Stromal cell of bone marrow (primary cell): ENCODE results near the gene EPOP.
A peak's percentile ranks its signal among the peaks of the same experiment; 100 is the strongest.

ENCODE experiments used
- DNase-seq: peaks from one replicate; pipeline ENCODE4 v3.0.0-alpha.2; 2012; ENCODE audit warnings: low read depth

Gene EPOP

DNA sequence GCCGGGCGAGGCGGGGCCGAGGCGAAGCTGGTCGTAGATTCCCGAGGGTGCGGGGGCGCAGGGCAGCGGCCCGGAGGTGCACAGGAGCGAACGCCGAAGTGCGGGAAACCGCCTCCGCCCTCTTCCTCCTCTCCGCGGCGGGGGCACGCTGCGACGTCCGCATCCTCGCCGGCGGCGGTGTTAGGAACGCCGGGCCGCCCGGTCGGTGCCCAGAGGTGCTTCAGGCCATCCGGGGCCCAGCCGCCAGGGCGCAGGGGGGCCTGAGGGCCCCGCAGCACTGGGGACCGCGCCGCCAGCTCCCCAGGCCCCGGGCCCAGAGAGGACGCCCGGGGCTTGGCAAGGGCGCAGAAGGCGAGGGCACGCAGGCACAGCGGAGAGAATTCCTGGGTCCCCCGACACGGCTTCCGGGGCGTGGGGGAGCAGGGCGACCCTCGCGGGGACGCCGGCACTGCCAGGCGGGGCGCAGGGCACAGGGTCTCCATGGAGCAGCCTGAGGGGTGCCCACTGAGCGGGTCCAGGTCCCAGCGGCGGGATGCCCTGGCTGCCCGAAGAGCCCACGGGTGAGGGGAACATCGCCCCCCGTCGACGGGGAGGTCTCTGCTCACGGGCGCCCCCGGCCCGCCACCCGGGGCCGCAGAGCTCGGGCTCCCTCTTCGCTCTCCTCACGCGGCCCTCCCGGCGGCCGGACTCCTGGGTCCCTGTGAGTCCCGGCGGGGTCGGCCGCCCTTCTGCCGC, 576 bp downstream of the EPOP start:
- DNase-seq = no peak

DNA sequence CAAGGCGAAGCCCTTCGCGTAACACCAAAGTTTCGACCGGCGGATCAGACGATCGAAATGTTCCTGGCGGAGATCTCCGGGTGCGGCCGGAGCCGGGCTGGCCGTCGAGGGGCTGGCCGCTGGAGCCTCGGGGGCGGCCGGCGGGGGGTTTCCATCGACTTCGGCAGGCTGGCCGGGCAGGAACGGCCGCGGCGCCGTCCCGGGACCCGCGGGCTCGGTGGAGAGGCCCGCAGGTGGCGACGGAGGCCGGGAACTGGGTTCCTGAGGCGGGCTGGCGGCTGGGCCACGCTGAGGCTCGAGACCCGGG, 1.1 kb downstream of the EPOP start:
- DNase-seq = no peak

DNA sequence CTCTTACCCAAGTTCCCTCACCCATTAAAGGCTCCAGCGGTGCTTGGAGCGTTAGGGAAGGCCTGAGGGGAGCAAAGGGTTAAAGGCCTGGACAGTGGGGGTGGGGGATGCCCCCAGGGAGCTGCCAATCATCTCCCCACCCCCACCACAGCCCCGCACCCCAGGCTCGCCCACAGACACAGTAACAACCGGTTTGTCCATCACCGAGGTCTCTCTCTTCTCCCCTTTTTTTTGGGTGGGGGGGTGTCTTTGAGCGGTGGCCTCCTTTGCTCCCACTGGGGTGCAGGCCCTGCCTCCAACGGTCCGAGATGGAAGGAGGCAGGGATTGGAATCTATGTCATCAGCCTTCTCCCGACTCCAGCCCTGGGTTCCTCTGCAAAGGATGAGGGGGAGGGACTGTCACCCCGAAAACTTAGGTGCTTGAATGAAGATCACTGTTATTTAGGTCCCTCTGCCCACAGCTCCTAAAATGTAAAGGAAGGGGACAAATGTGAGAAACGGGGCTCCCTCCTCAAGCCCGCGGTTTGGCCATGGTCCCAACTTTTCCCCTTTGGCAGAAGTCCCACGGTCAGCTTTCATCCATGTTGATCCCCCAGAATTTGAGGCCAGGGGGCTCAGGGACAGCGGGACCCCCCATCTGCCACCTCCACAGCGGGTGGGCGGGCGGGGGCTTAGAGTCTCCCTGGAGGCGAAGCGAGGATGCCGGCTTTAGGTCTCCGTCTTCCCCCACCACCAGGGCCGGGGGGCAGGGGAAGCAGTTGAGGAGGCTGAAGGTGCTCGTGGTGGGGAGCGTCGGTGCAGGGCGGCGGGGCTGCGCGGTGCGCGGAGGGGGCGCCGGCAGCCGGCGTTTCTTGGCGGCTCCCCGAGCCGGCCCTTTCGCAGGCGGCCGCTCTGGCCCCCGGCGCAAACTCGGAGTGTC, 1.7 kb downstream of the EPOP start:
- DNase-seq = no peak

DNA sequence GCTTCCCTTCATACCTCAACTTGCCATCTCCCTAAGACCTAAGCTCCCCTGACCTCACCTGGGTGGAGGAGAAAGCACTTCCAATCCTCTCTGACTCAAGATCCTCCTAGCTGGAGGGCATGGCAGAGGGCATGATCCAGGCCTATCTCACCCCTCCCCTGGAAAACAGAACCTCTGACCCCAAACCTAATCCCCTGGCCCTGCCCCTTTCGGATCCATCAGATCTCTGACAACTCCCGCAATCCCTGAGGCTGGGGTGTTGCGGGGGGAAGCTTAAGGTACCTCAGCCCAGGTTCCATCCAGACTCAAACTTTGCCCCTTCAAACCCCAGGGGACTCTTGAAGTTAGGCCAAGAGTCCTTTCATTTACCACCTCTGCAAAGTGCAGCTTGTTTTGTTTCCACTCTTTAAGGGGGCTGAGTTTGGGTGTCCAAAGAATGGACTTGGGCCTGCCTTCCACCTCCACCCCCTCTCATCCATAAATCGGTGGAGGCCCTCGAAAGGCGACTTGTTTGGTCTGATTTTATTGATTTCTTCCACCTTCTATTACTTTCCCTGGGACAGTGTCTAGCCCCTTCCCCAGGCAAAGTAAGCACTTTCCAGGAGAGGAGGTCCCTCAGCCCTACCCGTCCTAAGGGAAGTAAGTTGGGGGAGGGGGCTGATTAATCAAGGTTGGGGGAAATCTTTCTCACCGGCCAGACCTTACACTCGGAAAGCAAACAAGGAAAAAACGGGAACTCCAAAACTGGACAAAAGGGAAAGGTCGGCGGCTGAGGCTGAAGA, 2.6 kb downstream of the EPOP start:
- no peak for DNase-seq

DNA sequence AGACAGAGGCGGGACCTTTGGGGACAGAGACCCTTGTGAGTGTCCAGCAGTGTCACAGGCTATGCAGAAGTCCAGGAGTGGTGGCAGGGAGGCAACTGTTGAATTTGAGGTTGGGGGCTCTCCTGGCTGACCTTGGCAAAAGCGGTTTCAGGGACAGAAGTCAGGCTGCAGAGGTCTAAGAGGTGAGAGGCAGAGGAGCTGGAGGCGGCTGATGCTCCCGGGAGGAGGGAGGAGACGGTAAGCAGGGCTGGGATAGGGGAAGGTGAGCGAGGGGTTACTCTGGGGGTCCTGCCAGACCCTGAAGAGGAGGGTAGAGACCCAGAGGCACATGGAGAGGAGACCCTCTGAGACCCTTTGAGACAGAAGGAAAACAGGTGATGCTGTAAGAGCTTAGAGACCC, 5.2 kb downstream of the EPOP start:
- no peak for DNase-seq

DNA sequence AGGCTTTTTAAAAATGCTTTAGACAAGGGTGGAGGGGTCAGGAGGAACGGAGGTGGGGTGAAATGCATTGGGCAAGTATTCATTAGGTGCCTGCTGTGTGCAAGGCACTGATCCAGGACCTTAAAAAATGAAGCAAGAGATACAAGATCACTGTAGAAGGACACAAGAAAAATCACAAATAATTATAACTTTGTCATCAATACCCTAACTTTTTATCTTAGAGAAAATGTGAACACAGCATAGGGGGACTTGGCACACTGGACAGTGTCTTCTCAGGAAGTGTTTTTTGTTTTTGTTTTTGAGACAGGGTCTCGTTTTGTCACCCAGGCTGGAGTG, 7.0 kb downstream of the EPOP start:
- no peak for DNase-seq

DNA sequence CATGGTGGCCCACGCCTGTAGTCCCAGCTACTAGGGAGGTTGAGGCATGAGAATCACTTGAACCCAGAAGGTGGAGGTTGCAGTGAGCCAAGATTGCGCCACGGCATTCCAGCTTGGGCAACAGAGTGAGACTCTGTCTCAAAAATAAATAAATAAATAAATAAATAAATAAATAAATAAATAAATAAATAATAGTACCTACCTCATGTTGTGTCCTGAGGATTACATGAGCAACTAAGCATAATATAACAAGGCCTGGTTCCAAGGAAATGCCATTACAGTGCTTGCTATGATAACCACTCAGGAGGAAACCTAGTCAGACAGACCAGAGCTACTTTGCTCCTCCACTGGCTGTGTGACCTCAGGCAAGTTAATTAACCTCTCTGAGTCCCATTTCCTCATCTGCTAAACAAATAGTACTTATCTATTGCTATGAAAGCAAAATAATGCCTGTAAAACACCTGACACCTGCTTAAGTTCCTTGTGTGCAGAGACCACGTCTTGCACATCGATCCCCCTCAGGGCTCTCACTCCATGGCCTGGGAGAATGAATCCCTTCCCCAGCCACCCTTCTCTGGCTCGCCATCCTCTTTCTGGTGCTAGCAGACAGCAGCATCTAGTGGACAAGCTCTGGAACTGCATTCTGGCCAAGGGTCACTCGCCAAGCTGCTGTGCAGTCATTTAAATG, 7.5 kb downstream of the EPOP start:
- peak; percentile 41 for DNase-seq

DNA sequence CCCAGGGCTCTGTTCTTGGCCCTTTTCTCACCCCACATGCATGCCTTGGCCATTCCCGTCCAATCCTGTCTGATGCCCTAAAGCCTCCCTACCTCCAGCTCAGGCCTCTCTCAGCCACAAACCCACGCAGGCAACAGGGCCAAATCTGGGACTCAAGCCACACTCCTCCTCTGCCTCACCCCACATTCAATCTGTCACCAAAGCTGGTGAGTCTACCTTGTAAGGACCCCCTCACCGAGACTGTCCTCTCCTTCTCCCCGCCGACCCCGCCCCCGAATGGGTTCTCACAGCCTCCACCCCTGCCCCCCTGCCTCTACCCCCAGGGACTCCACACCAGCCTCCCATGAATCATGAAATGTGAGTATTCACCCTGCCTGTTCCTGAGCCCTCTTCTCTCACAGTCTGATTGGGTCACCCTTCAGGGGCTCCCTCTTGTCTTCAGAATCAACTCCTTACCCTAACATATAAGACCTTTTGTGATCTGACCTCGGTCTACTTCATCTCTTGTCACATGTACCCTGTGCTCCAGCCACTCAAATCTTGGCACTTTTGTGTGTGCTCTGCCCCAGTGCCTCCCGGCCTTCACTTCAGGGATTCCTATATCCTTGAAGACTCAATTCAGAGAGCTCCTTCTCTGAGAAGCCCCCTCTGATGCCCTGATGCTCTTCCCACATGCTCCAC, 10.7 kb downstream of the EPOP start:
- DNase-seq = no peak

DNA sequence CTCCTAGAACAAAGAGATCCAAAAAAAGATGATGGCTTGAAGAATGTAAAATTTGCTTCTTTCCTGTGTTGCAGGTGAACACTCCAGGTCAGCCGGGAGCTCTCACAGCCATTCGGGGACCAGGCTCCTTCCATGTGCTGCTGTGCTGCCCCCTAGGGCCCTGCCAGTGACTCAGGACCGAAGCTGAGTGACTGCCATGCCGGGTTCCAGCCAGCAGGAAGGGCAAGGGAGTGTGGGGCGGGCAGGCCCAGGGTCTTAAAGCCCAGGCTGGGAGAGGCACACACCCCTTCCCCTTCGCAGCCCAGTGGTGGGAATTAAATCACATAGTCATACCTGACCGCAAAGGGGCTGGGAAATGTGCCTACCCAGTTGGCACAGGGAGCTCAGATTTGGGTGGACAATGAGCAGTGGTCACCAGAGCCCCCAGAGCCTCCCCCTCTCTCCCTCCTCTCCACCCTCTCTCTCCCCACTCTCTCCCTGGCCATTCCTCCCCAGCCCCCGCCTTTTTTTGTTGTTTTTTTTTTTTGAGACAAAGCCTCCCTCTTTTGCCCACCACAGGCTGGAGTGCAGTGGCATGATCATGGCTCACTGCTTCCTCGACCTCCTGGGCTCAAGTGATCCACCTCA, 11.5 kb downstream of the EPOP start:
- DNase-seq = no peak

DNA sequence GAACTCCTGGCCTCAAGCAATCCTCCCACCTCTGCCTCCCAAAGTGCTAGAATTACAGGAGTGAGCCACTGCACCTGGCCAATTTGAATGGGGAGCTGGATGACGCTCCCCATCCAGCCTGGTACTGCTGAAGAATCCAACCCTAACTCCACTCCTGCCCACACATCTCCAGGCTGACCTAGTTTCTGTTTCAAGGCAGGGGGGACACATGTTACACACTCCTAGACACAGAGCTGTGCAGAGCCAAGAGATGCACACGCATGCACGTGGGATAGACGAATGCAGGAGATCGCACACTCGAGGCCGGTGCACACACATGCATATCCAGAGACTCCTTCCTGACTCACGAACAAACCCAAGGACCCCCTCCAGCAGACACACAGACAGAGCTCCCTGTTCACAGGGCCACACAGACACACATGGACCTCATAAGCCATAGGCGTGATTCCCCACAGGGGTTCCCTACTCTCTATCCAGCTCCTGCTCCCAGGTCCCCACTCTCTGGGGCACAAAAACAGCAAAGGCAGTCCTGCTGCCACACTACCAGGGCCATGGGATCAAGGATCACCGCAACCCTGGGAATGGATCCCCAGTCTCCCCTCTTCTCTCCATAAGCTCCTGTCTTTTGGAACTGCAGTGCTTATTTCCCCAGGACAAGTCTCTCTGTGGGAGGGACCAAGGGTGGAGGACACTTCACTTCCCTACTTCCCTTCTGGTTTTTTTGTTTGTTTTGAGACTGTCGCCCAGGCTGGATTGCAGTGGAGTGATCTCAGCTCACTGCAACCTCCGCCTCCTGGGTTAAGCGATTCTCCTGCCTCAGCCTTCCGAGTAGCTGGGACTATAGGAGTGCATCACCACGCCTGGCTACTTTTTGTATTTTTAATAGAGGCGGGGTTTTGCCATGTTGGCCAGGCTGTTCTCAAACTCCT, 14.4 kb downstream of the EPOP start:
- no peak for DNase-seq

DNA sequence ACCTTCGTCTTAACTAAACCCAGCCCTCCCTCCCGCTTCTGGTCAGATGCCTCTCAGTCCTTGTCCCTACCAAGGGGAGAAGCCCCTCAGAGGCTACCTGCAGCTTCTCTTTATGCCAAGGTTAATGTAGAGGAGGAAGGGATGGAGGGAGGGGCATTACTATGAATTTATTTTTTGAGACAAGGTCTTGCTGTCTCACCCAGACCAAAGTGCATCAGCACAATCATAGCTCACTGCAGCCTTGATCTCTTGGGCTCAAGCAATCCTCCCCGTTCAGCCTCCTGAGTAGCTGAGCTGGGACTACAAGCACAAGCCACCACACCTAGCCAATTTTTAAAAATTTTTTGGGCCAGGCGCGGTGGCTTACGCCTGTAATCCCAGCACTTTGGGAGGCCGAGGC, 15.3 kb downstream of the EPOP start:
- DNase-seq = no peak

DNA sequence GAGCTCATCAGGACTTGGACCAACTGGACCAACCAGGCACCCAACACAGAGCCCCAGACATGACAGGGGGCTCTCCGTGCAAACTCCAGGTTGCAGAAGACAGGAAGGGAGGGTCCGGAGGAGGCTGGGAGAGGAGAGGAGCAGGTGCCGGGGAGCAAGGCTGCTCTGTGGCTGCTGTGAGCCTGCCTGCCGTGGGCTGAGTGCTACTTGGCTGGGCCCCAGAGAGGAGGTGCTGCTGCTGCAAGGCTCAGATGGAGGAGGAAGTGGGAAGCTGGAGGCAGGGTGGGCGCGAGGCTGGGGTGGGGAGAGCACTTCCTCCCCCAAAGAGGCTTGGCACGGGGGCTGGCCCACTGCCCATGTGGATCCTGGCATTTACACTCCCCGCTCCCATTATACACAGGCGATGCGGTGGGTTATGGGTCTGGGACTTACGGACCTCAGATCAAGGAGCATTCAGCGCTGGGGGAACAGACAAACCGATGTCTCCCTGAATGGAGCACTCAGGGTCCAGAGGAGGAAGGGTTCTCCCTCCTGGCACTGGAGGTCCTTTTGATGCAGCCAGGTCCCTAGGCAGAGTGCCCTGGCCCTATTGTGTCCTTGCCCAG, 15.9 kb downstream of the EPOP start:
- no peak for DNase-seq

DNA sequence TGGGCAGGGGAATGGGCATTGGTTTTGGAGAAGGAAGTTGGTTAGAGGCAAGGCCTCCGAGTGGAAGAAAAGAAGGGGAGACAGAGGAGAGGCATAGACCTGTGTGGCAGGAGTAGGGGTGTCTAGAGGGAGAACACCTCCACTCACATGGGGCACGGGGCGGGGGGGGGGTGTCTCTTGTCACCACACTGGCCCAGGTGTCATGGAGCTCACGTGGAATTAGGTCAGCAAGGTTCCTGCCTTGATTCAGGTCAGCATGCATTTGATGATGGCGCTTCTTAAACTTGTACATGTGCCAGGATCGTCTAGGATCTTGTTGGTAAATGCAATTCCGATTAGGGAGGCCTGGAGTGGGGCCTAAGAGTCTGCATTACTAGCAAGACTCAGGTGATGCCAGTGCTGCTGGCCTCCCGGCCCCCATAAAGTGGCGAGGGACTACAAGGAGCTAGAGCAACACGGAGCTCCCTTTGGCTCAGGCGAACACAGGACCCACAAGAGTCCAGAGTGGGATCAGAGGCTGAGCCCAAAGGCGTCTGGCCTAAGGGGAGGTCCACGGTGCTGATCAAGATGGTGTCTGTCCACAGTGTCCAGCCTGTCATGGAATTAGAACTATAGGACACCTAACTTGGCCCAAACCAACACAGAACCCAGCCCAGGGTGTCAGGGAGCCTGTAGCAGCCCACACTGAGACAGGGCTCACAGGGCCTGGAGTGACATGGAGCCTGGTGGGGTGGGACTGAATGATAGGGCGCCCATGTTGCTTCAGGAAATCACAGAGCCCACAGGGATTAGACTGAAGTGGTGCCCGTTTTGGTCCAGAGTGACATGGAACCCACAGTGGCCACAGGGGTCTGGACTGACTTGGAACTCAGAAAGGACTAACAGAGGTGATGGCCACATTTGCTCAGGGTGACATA, 16.7 kb downstream of the EPOP start:
- DNase-seq = no peak

DNA sequence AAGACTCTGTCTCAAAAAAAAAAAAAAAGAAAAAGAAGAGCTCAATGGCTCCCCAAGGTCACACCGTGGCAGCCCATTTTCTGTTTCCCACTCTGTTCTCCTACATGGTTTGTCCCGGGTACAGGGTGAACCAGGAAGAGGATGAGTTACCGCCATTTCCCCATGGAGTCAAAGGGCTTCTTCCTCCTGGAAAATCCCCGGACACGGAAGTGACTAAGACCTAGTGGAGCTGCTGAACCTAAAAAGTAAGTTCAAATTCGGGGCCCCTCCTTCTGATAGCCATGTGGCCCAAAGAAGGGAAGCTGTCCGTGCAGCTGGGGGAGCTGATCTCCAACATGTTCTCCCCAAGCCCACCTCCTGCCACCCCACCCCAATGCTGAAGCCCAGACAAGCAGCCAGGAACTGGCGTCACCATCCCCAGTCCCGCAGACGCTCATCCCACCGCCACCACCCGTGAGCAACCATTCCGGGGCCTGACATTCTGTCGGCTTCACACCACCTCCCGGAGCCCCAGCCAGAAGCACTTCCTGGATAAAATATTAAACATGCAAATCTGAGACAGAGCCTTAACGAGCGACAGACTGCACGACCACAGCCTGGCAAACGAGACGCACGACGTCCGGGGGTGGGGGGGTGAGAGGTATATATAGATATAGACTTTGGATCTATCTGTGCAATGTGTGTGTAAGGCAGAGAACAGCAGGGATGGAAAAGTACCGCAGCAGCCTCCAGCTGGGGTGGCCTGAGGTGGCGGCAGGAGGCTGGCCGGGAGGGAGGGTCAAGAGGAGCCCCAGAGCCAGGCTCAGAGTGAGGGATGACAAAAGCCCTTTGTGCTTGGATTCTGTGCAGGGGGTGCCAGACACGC, 17.6 kb downstream of the EPOP start:
- DNase-seq = no peak

DNA sequence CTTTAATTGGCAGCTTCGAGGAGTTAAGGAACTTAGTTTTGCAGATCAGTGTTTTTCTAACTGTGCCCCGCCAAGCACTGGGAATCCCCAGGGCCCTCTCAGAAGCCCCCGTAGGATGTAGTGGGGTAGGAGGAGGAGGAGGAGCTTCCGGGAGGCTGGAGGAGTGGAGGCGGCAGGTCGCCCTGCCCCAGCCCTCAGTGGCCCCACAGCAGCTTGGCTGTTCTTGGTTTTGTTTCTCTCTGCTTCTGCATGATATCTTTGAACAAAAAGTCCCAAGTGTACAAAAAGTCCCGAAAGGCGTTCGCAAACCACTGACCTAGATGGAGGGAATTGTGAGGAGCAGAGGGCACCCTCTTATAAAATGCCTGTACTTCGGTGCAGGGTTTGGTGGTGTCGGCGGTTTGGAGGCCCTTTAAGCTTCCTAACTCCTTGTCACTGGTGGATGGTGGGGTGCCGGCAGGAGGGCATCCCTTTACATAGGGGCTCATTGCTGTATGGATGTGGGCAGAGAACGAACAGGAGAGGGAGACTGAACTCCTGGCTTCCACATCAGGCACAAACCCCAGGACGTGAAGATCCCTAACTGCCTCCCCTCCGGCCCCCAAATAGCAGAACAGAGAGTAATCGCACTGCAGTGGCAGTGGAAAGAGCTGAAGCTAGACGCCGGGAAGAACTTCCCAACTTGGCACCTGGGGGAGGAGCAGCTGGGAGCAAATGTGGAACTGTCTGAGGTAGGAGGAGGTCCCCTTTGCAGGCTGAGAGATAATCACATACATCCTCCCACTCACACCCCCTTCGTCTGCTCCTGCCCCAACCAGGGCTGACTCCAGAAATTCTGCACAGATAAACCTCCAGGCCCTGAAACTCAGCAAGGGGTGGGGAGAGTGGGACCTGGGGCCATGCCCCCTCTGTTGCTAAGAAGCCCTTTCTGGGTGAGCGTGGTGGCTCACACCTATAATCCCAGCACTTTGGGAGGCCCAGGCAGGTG, 20.1 kb downstream of the EPOP start:
- no peak for DNase-seq

DNA sequence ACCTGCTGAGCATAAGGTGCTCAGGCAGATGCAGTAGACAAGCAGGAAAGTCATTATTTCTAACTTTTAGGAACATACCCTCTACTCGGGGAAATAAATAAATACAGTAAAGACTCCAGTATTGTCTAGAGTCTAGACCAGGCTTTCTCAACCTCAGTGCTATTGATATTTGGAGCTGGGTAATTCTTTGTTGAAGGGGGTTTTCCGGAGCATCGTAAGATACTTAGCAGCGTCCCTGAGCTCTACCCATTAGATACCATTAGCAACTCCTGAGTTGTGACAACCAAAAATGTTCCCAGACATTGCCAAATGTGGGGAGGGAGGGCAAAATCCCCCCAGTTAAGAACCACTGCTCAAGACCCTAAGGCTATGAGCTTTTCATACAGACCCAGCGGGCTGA, 21.1 kb downstream of the EPOP start:
- DNase-seq = no peak
